Measurements from ENCODE around the gene STXBP6.

Gene STXBP6

GRCh38 chr14:25019892-25020291 lies 30.1 kb downstream of the STXBP6 start:
- Mint-ChIP-seq H3K4me3 (no peak overlapping the region), H3K27me3 (peaks cover 0 to 6% of the 10 kb centered on the region in 2 donors), H3K4me1 (ENCODE audit: low read depth in 2 of 2) (no peaks in the 10 kb centered on the region), H3K9me3 (no peaks in the 10 kb centered on the region), H3K27ac (no peak overlapping the region), H3K36me3 (ENCODE audit: insufficient read depth) (no peaks in the 10 kb centered on the region)
- DNase-seq (no peak), ATAC-seq (replicated peaks) (no peak)

DNA sequence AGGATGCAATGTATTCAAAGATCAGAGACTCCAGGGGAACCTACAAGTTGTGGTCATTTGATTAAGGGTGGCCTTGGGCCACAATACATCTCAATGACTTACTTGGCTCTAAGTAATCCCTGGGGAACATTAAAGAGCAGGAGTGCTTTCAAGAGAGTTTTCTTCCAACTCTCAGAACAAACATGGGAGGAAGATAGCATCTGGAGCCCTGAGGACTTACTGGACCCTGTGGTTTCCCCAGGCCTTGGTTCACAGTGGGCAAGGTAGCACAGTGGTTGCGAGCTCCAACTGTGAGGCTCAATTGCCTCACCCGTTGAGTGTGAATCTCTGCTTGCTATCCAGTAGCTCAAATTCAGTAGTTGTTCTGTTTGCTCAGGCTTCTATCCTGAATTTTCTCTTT lies 32.4 kb downstream of the STXBP6 start:
- peaks cover 6 to 9% of the 10 kb centered on the region in 2 donors for H3K27me3 Mint-ChIP-seq
- DNase-seq (no peak), ATAC-seq (replicated peaks) (no peak)
- no peaks in the 10 kb centered on the region for H3K4me1 Mint-ChIP-seq (ENCODE audit: low read depth in 2 of 2)
- no peaks in the 10 kb centered on the region for H3K36me3 Mint-ChIP-seq (ENCODE audit: insufficient read depth)
- H3K4me3 Mint-ChIP-seq, result no peak overlapping the region
- no peaks in the 10 kb centered on the region for H3K9me3 Mint-ChIP-seq
- H3K27ac Mint-ChIP-seq, result no peak overlapping the region

GRCh38 chr14:25015761-25016160 lies 34.2 kb downstream of the STXBP6 start:
- DNase-seq (no peak), ATAC-seq (replicated peaks) (no peak)
- Mint-ChIP-seq H3K27ac (no peak overlapping the region), H3K27me3 (peaks cover 15 to 21% of the 10 kb centered on the region in 2 donors), H3K4me3 (no peak overlapping the region), H3K4me1 (ENCODE audit: low read depth in 2 of 2) (no peaks in the 10 kb centered on the region), H3K36me3 (ENCODE audit: insufficient read depth) (no peaks in the 10 kb centered on the region), H3K9me3 (no peaks in the 10 kb centered on the region)

GRCh38 chr14:25014440-25014839 lies 35.5 kb downstream of the STXBP6 start:
- Mint-ChIP-seq H3K27ac (no peak overlapping the region), H3K36me3 (ENCODE audit: insufficient read depth) (no peaks in the 10 kb centered on the region), H3K4me1 (ENCODE audit: low read depth in 2 of 2) (no peaks in the 10 kb centered on the region), H3K9me3 (no peaks in the 10 kb centered on the region), H3K27me3 (peaks cover 28 to 31% of the 10 kb centered on the region in 2 donors), H3K4me3 (no peak overlapping the region)
- no peak for DNase-seq
- no peak for ATAC-seq (replicated peaks)

DNA sequence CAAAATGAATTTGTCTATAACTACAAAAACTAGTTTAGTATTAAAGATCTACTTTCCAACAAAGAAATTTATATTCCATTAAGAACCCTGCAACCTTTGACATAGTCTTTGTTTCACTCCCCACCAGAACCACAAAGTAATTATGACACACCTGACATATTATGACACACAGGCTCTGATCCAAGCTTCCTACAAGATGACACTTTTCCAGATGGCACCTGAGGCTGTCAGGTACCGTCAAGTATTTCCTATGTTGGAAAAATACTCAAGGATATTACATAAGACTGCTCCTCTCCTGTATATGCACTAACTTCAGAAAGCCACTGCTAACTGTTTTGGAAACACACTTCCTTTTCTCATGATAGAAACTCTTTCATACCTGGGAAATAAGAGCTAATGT lies 38.9 kb downstream of the STXBP6 start:
- H3K4me1 Mint-ChIP-seq (ENCODE audit: low read depth in 2 of 2), result no peaks in the 10 kb centered on the region
- H3K27me3 Mint-ChIP-seq, result peaks cover 34 to 43% of the 10 kb centered on the region in 2 donors
- H3K27ac Mint-ChIP-seq, result no peak overlapping the region
- DNase-seq (no peak), ATAC-seq (replicated peaks) (no peak)
- H3K36me3 Mint-ChIP-seq (ENCODE audit: insufficient read depth), result no peaks in the 10 kb centered on the region
- H3K4me3 Mint-ChIP-seq, result no peak overlapping the region
- no peaks in the 10 kb centered on the region for H3K9me3 Mint-ChIP-seq

DNA sequence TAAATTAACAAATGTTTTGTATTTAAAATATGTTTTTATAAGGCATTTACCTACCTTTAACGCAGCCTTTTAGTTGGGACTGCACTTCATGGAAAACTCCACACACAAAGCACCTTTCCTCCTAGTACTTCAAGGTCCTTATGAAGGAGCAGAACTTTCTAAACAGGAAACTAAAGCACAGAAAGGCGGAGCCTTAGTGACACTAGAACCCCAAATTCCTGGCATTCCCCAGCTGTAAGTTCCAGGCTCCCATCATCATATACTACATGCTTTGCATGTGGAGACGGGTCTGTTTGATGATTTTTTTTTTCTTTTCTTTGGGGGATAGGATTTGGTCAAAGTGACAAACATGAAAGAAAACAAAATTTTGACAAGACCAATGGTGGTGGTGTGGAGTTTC lies 39.5 kb downstream of the STXBP6 start:
- no peaks in the 10 kb centered on the region for H3K36me3 Mint-ChIP-seq (ENCODE audit: insufficient read depth)
- no peaks in the 10 kb centered on the region for H3K9me3 Mint-ChIP-seq
- no peak overlapping the region for H3K4me3 Mint-ChIP-seq
- H3K27ac Mint-ChIP-seq, result no peak overlapping the region
- H3K27me3 Mint-ChIP-seq, result peaks cover 34 to 47% of the 10 kb centered on the region in 2 donors
- ATAC-seq (replicated peaks) (no peak), DNase-seq (no peak)
- no peaks in the 10 kb centered on the region for H3K4me1 Mint-ChIP-seq (ENCODE audit: low read depth in 2 of 2)

GRCh38 chr14:25009891-25010290 lies 40.1 kb downstream of the STXBP6 start:
- peaks cover 34 to 47% of the 10 kb centered on the region in 2 donors for H3K27me3 Mint-ChIP-seq
- H3K4me3 Mint-ChIP-seq, result no peak overlapping the region
- no peaks in the 10 kb centered on the region for H3K4me1 Mint-ChIP-seq (ENCODE audit: low read depth in 2 of 2)
- ATAC-seq (replicated peaks) (no peak), DNase-seq (no peak)
- no peaks in the 10 kb centered on the region for H3K9me3 Mint-ChIP-seq
- H3K27ac Mint-ChIP-seq, result no peak overlapping the region
- H3K36me3 Mint-ChIP-seq (ENCODE audit: insufficient read depth), result no peaks in the 10 kb centered on the region

GRCh38 chr14:25007832-25008231 lies 42.1 kb downstream of the STXBP6 start:
- no peak for ATAC-seq (replicated peaks)
- DNase-seq, result no peak
- Mint-ChIP-seq H3K36me3 (ENCODE audit: insufficient read depth) (no peaks in the 10 kb centered on the region), H3K27ac (no peak overlapping the region), H3K27me3 (peaks cover 24 to 47% of the 10 kb centered on the region in 2 donors), H3K4me1 (ENCODE audit: low read depth in 2 of 2) (no peaks in the 10 kb centered on the region), H3K4me3 (no peak overlapping the region), H3K9me3 (no peaks in the 10 kb centered on the region)

- H3K27me3 Mint-ChIP-seq, result peaks cover 24 to 47% of the 10 kb centered on the region in 2 donors
- no peaks in the 10 kb centered on the region for H3K4me1 Mint-ChIP-seq (ENCODE audit: low read depth in 2 of 2)
- no peak overlapping the region for H3K27ac Mint-ChIP-seq
- H3K4me3 Mint-ChIP-seq, result no peak overlapping the region
- ATAC-seq (replicated peaks), result no peak
- H3K36me3 Mint-ChIP-seq (ENCODE audit: insufficient read depth), result no peaks in the 10 kb centered on the region
- no peaks in the 10 kb centered on the region for H3K9me3 Mint-ChIP-seq
- DNase-seq, result no peak
These were observed 42.8 kb downstream of the STXBP6 start for GRCh38 chr14:25006961-25007795.

- Mint-ChIP-seq H3K4me3 (no peak overlapping the region), H3K27ac (no peak overlapping the region), H3K4me1 (ENCODE audit: low read depth in 2 of 2) (no peaks in the 10 kb centered on the region), H3K27me3 (peaks cover 16 to 41% of the 10 kb centered on the region in 2 donors), H3K36me3 (ENCODE audit: insufficient read depth) (no peaks in the 10 kb centered on the region), H3K9me3 (no peaks in the 10 kb centered on the region)
- ATAC-seq (replicated peaks), result no peak
- DNase-seq, result no peak
These were observed 43.9 kb downstream of the STXBP6 start for GRCh38 chr14:25006031-25006430.

DNA sequence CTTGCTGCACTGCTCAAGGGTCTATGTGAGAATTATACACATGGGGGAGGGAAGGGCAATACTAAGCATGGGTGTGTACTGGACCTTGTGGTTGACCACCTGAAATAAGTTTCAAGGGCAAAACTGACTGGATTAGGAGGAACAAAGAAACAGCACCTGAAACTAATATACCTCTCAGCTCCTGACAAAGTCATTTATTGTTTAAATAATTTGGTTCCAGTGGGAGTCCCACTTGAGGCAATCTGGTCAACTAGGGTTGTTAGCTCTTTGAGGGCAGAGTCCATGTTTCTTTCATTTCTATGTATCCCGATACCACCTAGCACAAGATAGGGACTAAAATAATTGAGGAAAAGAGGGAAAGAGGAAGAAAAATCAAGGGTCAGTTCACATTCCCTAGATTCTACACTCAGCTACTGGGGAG lies 45.5 kb downstream of the STXBP6 start:
- peaks cover 3 to 24% of the 10 kb centered on the region in 2 donors for H3K27me3 Mint-ChIP-seq

DNA sequence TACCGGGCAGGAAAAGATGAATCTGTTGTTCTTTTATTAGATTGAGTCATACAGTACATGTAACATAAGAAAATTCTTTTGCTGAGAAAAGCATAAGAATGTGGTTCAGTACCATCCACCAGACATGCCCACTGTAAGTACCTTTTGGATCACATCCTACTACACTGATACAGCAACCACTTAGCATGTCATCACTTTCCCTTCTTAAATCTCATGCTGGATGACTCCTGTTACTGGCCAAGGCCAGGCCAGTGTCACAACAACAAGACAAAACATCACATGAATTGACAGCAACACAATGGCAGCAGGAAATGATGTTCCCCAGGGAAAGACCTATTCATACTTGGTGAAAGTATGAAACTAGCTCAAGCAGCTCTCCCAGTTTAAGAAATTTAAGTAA lies 46.4 kb downstream of the STXBP6 start:
- no peak for ATAC-seq (replicated peaks)
- no peak overlapping the region for H3K4me3 Mint-ChIP-seq

More for the DNA sequence above, 45.5 kb downstream of the STXBP6 start:
- H3K4me1 Mint-ChIP-seq (ENCODE audit: low read depth in 2 of 2), result no peaks in the 10 kb centered on the region
- H3K27ac Mint-ChIP-seq, result no peak overlapping the region
- no peak overlapping the region for H3K4me3 Mint-ChIP-seq
- no peaks in the 10 kb centered on the region for H3K36me3 Mint-ChIP-seq (ENCODE audit: insufficient read depth)
- DNase-seq (no peak), ATAC-seq (replicated peaks) (no peak)
- H3K9me3 Mint-ChIP-seq, result no peaks in the 10 kb centered on the region

GRCh38 chr14:25001601-25002000 lies 48.3 kb downstream of the STXBP6 start:
- Mint-ChIP-seq H3K4me3 (no peak overlapping the region), H3K4me1 (ENCODE audit: low read depth in 2 of 2) (no peaks in the 10 kb centered on the region), H3K27me3 (peaks cover 6 to 8% of the 10 kb centered on the region in 2 donors), H3K36me3 (ENCODE audit: insufficient read depth) (no peaks in the 10 kb centered on the region), H3K9me3 (no peaks in the 10 kb centered on the region), H3K27ac (no peak overlapping the region)
- ATAC-seq (replicated peaks) (no peak), DNase-seq (no peak)

More for the DNA sequence above, 46.4 kb downstream of the STXBP6 start:
- H3K27me3 Mint-ChIP-seq, result peaks cover 0 to 19% of the 10 kb centered on the region in 2 donors
- H3K36me3 Mint-ChIP-seq (ENCODE audit: insufficient read depth), result no peaks in the 10 kb centered on the region
- H3K9me3 Mint-ChIP-seq, result no peaks in the 10 kb centered on the region
- no peak for DNase-seq
- no peaks in the 10 kb centered on the region for H3K4me1 Mint-ChIP-seq (ENCODE audit: low read depth in 2 of 2)
- H3K27ac Mint-ChIP-seq, result no peak overlapping the region

DNA sequence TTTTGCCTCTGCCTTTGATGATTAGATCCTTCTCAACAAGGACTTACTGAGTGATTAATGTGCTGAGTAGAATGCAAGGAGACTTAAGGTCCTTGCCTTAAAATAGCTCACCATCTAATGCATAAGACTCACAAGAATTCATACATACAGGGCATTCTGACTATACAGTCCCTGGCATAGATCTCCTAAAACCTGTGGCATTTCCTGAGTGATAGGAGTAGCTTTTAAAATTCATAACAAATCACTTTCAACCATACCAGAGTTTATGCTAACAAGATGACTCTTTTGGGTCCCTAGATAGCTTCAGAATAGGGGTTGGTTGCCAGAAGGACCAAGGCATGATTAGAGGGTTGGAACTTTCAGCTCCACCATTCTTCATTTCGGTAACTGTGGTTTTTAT lies 48.8 kb downstream of the STXBP6 start:
- Mint-ChIP-seq H3K9me3 (no peaks in the 10 kb centered on the region), H3K4me3 (no peak overlapping the region), H3K27me3 (peaks cover 5 to 6% of the 10 kb centered on the region in 2 donors), H3K27ac (no peak overlapping the region), H3K36me3 (ENCODE audit: insufficient read depth) (no peaks in the 10 kb centered on the region), H3K4me1 (ENCODE audit: low read depth in 2 of 2) (no peaks in the 10 kb centered on the region)
- ATAC-seq (replicated peaks) (no peak), DNase-seq (no peak)
